Duodenal mucosa (tissue), 2 donors: ENCODE measurements around the gene TAF11L10.
"Not testable (repeated sequence)": the region's sequence is repeated elsewhere in the genome, so short reads cannot be mapped to it uniquely, and the experiment has no call there.

Source experiments
- H3K27ac ChIP-seq: one replicate; pipeline ENCODE4 v1.7.0; 2013; ENCODE audit warnings: low read depth, low read length
- H3K27me3 ChIP-seq, 2 donors: one replicate each; pipeline ENCODE4 v1.7.0; 2013; ENCODE audit warnings: low read length in 2 of 2, control low read depth in 1 of 2; ENCODE audit not compliant: insufficient read depth in 2 of 2, control insufficient read depth in 1 of 2
- H3K36me3 ChIP-seq, 2 donors: one replicate each; pipeline ENCODE4 v1.7.0; 2013; ENCODE audit warnings: low read length in 2 of 2, control low read depth in 1 of 2; ENCODE audit not compliant: insufficient read depth in 2 of 2, control insufficient read depth in 1 of 2
- H3K4me1 ChIP-seq, 2 donors: one replicate each; pipeline ENCODE4 v1.7.0; 2013; ENCODE audit warnings: low read length in 2 of 2, control low read depth in 1 of 2; ENCODE audit not compliant: insufficient read depth in 2 of 2, control insufficient read depth in 1 of 2
- H3K4me3 ChIP-seq, 2 donors: one replicate each; pipeline ENCODE4 v1.7.0; 2013; ENCODE audit warnings: low read length in 2 of 2, low read depth in 1 of 2
- H3K9ac ChIP-seq, 2 donors: one replicate each; pipeline ENCODE4 v1.7.0; 2013; ENCODE audit warnings: low read length in 2 of 2, low read depth in 1 of 2
- H3K9me3 ChIP-seq, 2 donors: one replicate each; pipeline ENCODE4 v1.7.0; 2013; ENCODE audit warnings: low read length in 2 of 2, control low read depth in 1 of 2; ENCODE audit not compliant: control insufficient read depth in 1 of 2

TAF11L10 gene

GRCh38 chr5:17597728-17598127 lies at the start of gene TAF11L10:
Gene TAF11L10, minus strand, starts transcription at chr5:17597828.
- not testable (repeated sequence) for H3K27me3 ChIP-seq, H3K27ac ChIP-seq, H3K36me3 ChIP-seq, H3K9me3 ChIP-seq, H3K9ac ChIP-seq, H3K4me3 ChIP-seq, H3K4me1 ChIP-seq

- no peak within 1 kb of the TSS for H3K9ac ChIP-seq
- H3K27me3 ChIP-seq: no peaks in the 10 kb centered on the region
- peaks cover 4 to 7% of the 10 kb centered on the region in 2 donors for H3K9me3 ChIP-seq
- H3K27ac ChIP-seq: no peak within 1 kb of the TSS
- no peaks in the 10 kb centered on the region for H3K4me1 ChIP-seq
- no peak within 1 kb of the TSS for H3K4me3 ChIP-seq
- no peaks in the 10 kb centered on the region for H3K36me3 ChIP-seq
Measured at GRCh38 chr5:17634160-17634559, 36.5 kb upstream of the TAF11L10 start, which contains the start of gene TAF11L14. Gene TAF11L14, plus strand, starts transcription at chr5:17634460.

- H3K27me3 ChIP-seq, H3K36me3 ChIP-seq, H3K9ac ChIP-seq, H3K9me3 ChIP-seq, H3K27ac ChIP-seq, H3K4me3 ChIP-seq, H3K4me1 ChIP-seq: not testable (repeated sequence)
Measured at GRCh38 chr5:17631788-17632187, 34.2 kb upstream of the TAF11L10 start, which contains the start of gene TAF11L13. Gene TAF11L13, plus strand, starts transcription at chr5:17632088.

- no peak overlapping the region for H3K9ac ChIP-seq
- no peak overlapping the region for H3K4me3 ChIP-seq
- H3K4me1 ChIP-seq: no peaks in the 10 kb centered on the region
- H3K36me3 ChIP-seq: no peaks in the 10 kb centered on the region
- peaks cover 0 to 2% of the 10 kb centered on the region in 2 donors for H3K9me3 ChIP-seq
- H3K27ac ChIP-seq: no peak overlapping the region
- no peaks in the 10 kb centered on the region for H3K27me3 ChIP-seq
Measured at GRCh38 chr5:17625686-17626085, 28.1 kb upstream of the TAF11L10 start.

- Histone ChIP-seq H3K9me3 (peaks cover 0 to 7% of the 10 kb centered on the region in 2 donors), H3K4me3 (no peak overlapping the region), H3K36me3 (no peaks in the 10 kb centered on the region), H3K27me3 (no peaks in the 10 kb centered on the region), H3K4me1 (no peaks in the 10 kb centered on the region), H3K9ac (no peak overlapping the region), H3K27ac (no peak overlapping the region)
Measured at GRCh38 chr5:17620627-17621026, 23.0 kb upstream of the TAF11L10 start.

GRCh38 chr5:17619354-17619753 lies 21.7 kb upstream of the TAF11L10 start:
- peaks cover 0 to 12% of the 10 kb centered on the region in 2 donors for H3K9me3 ChIP-seq
- no peaks in the 10 kb centered on the region for H3K4me1 ChIP-seq
- no peak overlapping the region for H3K27ac ChIP-seq
- H3K27me3 ChIP-seq: no peaks in the 10 kb centered on the region
- no peak overlapping the region for H3K9ac ChIP-seq
- H3K36me3 ChIP-seq: no peaks in the 10 kb centered on the region
- no peak overlapping the region for H3K4me3 ChIP-seq

- H3K4me1 ChIP-seq: no peaks in the 10 kb centered on the region
- no peaks in the 10 kb centered on the region for H3K36me3 ChIP-seq
- H3K27me3 ChIP-seq: no peaks in the 10 kb centered on the region
- no peak overlapping the region for H3K4me3 ChIP-seq
- peaks cover 0 to 8% of the 10 kb centered on the region in 2 donors for H3K9me3 ChIP-seq
- H3K9ac ChIP-seq: no peak overlapping the region
- no peak overlapping the region for H3K27ac ChIP-seq
Measured at GRCh38 chr5:17614872-17615605, 17.4 kb upstream of the TAF11L10 start.

- not testable (repeated sequence) for H3K9ac ChIP-seq, H3K9me3 ChIP-seq, H3K27ac ChIP-seq, H3K36me3 ChIP-seq, H3K27me3 ChIP-seq, H3K4me1 ChIP-seq, H3K4me3 ChIP-seq
Measured at GRCh38 chr5:17610092-17610491, 12.5 kb upstream of the TAF11L10 start, which contains the start of gene TAF11L12. Gene TAF11L12, plus strand, starts transcription at chr5:17610392.

GRCh38 chr5:17607461-17607860 lies 9.8 kb upstream of the TAF11L10 start:
- H3K4me1 ChIP-seq, H3K27me3 ChIP-seq, H3K9ac ChIP-seq, H3K9me3 ChIP-seq, H3K36me3 ChIP-seq, H3K4me3 ChIP-seq, H3K27ac ChIP-seq: not testable (repeated sequence)

- Histone ChIP-seq H3K27me3 (no peaks in the 10 kb centered on the region), H3K9me3 (peaks cover 3% of the 10 kb centered on the region in 2 donors), H3K36me3 (no peaks in the 10 kb centered on the region), H3K4me1 (no peaks in the 10 kb centered on the region), H3K9ac (no peak overlapping the region), H3K4me3 (no peak overlapping the region), H3K27ac (no peak overlapping the region)
Measured at GRCh38 chr5:17604951-17605350, 7.3 kb upstream of the TAF11L10 start.
